ENCODE measurements around the gene CFAP99. TPM values are rescaled to one million over a fixed set of nuclear protein-coding genes. Genes with fewer than 3 reads are reported as not detected.
"Not testable (repeated sequence)": the region's sequence is repeated elsewhere in the genome, so short reads cannot be mapped to it uniquely, and the experiment has no call there.

Gene CFAP99
- total RNA-seq (2014; rRNA removed; shearing (Covaris generic); ENCODE audit: low replicate concordance), result not detected in 2 replicates

GRCh38 chr4:2418650-2419571, at the start of gene CFAP99:
CFAP99 (plus strand) TSS chr4:2418955.
- DNase-seq, result peak; percentile 91
- Histone ChIP-seq H3K9me3 (no peaks in the 10 kb centered on the region), H3K36me3 (no peaks in the 10 kb centered on the region), H3K4me3 (peak within 1 kb of the TSS; percentile 46), H3K27me3 (peaks cover 5% of the 10 kb centered on the region; the same call in 1 of the 2 replicates)

DNA sequence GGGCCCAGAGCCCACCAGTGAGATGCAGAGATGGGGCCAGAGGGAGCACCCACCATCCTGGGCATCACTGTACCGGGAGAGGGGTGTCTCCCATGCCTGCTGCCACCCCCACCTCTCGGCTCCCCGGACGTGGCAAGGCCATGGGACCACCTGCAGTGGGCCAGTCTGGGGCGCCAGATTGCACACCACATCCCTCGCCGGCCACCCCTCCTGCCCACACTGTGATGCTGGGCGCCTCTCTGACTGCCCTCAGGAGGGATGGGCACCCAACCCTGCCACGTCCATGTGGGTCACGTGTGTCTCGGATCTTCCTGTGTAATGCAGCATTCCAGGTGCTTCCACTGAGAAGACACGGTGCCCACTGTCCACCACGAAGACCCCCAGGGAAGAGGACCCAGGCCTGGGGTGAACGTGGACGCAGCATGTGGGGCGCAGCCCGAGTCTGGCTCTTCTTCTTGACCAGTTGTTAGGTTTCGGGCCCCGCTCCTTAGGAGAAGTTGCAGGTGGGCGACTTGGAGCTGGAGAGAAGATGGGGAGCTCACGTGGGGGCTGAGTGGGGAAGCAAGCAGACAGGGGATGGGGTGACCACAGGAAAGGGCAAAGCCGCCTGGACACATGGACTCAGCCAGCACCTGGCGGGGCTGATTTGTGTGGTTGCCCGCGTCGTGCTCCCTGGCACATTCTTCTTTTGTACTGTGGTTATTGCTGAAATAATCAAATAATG, 48.0 kb upstream of the CFAP99 start:
- H3K4me3 ChIP-seq, result no peak overlapping the region
- no peaks in the 10 kb centered on the region for H3K27me3 ChIP-seq
- no peaks in the 10 kb centered on the region for H3K36me3 ChIP-seq
- no peak for DNase-seq
- H3K9me3 ChIP-seq, result no peaks in the 10 kb centered on the region

- no peak for DNase-seq
- Histone ChIP-seq H3K4me3 (no peak overlapping the region), H3K27me3 (no peaks in the 10 kb centered on the region), H3K36me3 (no peaks in the 10 kb centered on the region), H3K9me3 (no peaks in the 10 kb centered on the region)
These were observed 46.8 kb upstream of the CFAP99 start for GRCh38 chr4:2371765-2372487.

GRCh38 chr4:2372488-2373030, 46.2 kb upstream of the CFAP99 start:
- Histone ChIP-seq H3K27me3 (no peaks in the 10 kb centered on the region), H3K9me3 (no peaks in the 10 kb centered on the region), H3K4me3 (no peak overlapping the region), H3K36me3 (no peaks in the 10 kb centered on the region)
- no peak for DNase-seq

DNA sequence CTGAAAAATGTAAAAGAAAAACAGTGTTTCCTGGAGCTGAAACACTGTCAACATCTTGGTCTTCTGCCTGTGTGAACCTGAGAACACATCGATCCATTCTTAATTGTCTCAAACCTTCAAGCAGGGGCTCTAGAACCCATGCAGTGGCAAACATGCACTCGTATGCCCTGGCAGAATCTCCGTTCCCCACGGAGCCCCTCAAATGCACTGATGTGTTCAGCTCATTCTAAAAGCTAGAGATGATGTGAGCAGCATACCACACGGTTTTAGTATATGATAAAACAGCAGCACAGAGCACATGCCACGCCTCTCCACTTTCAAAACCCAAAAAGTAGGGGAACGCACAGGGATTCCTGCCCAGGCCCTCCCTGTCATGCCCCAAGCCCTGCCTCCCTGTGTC, 45.2 kb upstream of the CFAP99 start:
- H3K27me3 ChIP-seq, result no peaks in the 10 kb centered on the region

GRCh38 chr4:2375427-2375826, 43.3 kb upstream of the CFAP99 start:
- DNase-seq, result no peak
- Histone ChIP-seq H3K4me3 (no peak overlapping the region), H3K9me3 (no peaks in the 10 kb centered on the region), H3K36me3 (no peaks in the 10 kb centered on the region), H3K27me3 (no peaks in the 10 kb centered on the region)

More for the DNA sequence above, 45.2 kb upstream of the CFAP99 start:
- no peaks in the 10 kb centered on the region for H3K9me3 ChIP-seq
- no peak overlapping the region for H3K4me3 ChIP-seq
- H3K36me3 ChIP-seq, result no peaks in the 10 kb centered on the region
- DNase-seq, result no peak

- Histone ChIP-seq H3K27me3 (no peaks in the 10 kb centered on the region), H3K4me3 (no peak overlapping the region), H3K36me3 (no peaks in the 10 kb centered on the region), H3K9me3 (no peaks in the 10 kb centered on the region)
- no peak for DNase-seq
These were observed 41.5 kb upstream of the CFAP99 start for GRCh38 chr4:2377241-2377640.

DNA sequence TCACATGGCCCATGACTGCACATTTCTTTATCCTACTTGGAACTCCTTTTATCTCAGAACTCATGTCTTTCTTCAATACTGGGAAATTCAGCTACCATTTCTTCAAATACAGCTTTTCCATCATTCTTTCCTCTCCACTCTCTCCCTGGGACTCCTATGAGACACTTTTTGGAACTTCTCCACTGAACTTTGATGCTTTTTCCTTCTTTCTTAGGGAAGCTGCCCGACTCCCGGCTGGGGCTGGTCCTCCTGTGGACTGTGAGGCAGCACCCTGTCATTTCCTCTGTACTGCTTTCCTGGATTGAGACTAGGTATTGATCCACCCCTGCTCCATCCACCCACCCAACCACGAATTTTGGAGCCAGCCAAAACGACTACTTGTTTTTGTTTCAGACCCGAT, 40.4 kb upstream of the CFAP99 start:
- DNase-seq, result peak; percentile 26

DNA sequence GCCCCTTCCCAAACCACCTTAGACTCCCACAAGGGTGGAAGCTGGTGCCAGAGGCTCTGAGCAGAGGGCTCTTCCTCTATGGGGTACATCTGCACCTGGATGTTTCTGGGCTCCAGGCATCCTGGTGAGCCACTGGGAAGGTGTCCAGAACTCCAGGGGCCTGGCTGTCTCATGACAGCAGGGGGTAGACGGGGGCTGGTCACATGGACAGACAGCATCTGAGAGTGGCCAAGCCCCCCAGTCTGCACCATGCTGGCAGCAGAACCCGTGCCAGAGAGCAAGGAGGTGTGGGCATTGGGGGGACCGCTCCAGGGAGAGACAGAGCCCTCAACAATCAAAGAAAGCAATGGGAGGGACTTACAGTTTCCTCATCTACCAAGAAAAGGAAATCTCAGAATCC, 39.9 kb upstream of the CFAP99 start:
- peak; percentile 7 for DNase-seq

More for the DNA sequence above, 40.4 kb upstream of the CFAP99 start:
- H3K9me3 ChIP-seq, result no peaks in the 10 kb centered on the region
- H3K27me3 ChIP-seq, result no peaks in the 10 kb centered on the region
- no peaks in the 10 kb centered on the region for H3K36me3 ChIP-seq
- H3K4me3 ChIP-seq, result no peak overlapping the region

GRCh38 chr4:2380589-2380988, 38.2 kb upstream of the CFAP99 start:
- not testable (repeated sequence) for H3K27me3 ChIP-seq, H3K36me3 ChIP-seq, H3K9me3 ChIP-seq, DNase-seq, H3K4me3 ChIP-seq

More for the DNA sequence above, 39.9 kb upstream of the CFAP99 start:
- H3K36me3 ChIP-seq, result no peaks in the 10 kb centered on the region
- no peaks in the 10 kb centered on the region for H3K27me3 ChIP-seq
- no peak overlapping the region for H3K4me3 ChIP-seq
- no peaks in the 10 kb centered on the region for H3K9me3 ChIP-seq

GRCh38 chr4:2382769-2383202, 36.0 kb upstream of the CFAP99 start:
- H3K36me3 ChIP-seq, H3K27me3 ChIP-seq, H3K4me3 ChIP-seq, DNase-seq, H3K9me3 ChIP-seq: not testable (repeated sequence)

- H3K4me3 ChIP-seq, DNase-seq, H3K36me3 ChIP-seq, H3K27me3 ChIP-seq, H3K9me3 ChIP-seq: not testable (repeated sequence)
These were observed 35.5 kb upstream of the CFAP99 start for GRCh38 chr4:2383220-2383631.

DNA sequence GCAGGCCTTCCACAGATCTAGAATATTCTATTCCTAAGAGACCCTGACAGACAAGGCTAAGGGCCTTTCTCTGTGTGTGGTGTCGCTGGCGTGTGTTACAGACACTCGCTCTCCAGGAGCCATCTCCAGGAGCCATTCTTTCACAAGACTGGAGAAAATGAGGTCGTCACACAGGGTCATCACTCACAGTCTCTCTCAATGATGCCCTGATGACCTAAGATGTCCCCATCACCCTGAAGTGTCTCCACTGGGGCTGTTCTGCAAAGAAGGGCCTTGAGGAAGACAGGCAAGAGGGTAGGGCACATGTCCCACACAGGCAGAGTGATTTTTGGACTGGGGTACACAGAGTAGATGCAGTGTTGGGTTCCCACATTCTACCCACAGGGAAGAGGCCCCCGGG, 35.0 kb upstream of the CFAP99 start:
- DNase-seq, result no peak
- H3K27me3 ChIP-seq, result no peaks in the 10 kb centered on the region
- H3K36me3 ChIP-seq, result no peaks in the 10 kb centered on the region
- no peak overlapping the region for H3K4me3 ChIP-seq
- H3K9me3 ChIP-seq, result no peaks in the 10 kb centered on the region

- Histone ChIP-seq H3K9me3 (no peaks in the 10 kb centered on the region), H3K36me3 (no peaks in the 10 kb centered on the region), H3K27me3 (no peaks in the 10 kb centered on the region), H3K4me3 (no peak overlapping the region)
- DNase-seq, result no peak
These were observed 34.5 kb upstream of the CFAP99 start for GRCh38 chr4:2384245-2384644.

- no peak for DNase-seq
- no peaks in the 10 kb centered on the region for H3K36me3 ChIP-seq
- H3K4me3 ChIP-seq, result no peak overlapping the region
- no peaks in the 10 kb centered on the region for H3K9me3 ChIP-seq
- no peaks in the 10 kb centered on the region for H3K27me3 ChIP-seq
These were observed 33.2 kb upstream of the CFAP99 start for GRCh38 chr4:2385516-2385915.

DNA sequence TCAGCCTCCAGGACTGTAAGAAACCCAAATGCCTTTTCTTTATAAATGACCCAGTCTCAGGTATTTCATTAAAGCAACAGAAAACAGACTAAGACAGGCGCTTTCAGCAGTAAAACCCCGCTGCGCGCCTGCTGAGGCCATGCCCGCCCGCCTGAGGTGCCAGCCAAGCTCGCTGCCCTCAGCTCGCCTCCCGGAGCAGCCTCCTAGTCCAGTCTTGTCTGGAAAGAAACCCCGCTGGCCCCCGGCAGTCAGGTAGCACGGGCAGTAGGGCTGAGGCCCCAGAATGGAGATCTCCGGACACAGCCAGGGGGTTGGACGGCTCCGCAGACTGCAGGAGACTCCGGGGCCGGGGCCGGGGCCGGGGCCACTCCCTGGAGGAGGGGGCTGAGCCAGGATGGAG, 32.0 kb upstream of the CFAP99 start:
- no peak for DNase-seq
- H3K9me3 ChIP-seq, result no peaks in the 10 kb centered on the region
- no peaks in the 10 kb centered on the region for H3K27me3 ChIP-seq
- H3K4me3 ChIP-seq, result no peak overlapping the region
- no peaks in the 10 kb centered on the region for H3K36me3 ChIP-seq

- H3K4me3 ChIP-seq, result no peak overlapping the region
- no peaks in the 10 kb centered on the region for H3K9me3 ChIP-seq
- H3K36me3 ChIP-seq, result no peaks in the 10 kb centered on the region
- H3K27me3 ChIP-seq, result no peaks in the 10 kb centered on the region
- DNase-seq, result no peak
These were observed 31.5 kb upstream of the CFAP99 start for GRCh38 chr4:2387218-2387617.

Data from MG63 (cell line).